ENCODE results near the gene MAP6.

- TF ChIP-seq FOXM1 (IDR thresholded peaks at IDR 0.05; ENCODE audit: low read depth, low read length): no peak
- no peak for TF ChIP-seq FOS (IDR thresholded peaks at IDR 0.05; ENCODE audit: borderline replicate concordance, extremely low read depth, insufficient read length)
- no peak for TF ChIP-seq ZBTB11 (CRISPR knock-in tag; IDR thresholded peaks at IDR 0.05)
- no peak for TF ChIP-seq CTCF (IDR thresholded peaks at IDR 0.05 in 2 of 3, conservative IDR thresholded peaks at IDR 0.05 in 1 of 3; ENCODE audit: control insufficient read depth in 2 of 3, extremely low read depth in 1 of 3, insufficient read depth in 1 of 3, low read depth in 3 of 3, low read length in 3 of 3)
- no peak for TF ChIP-seq BRCA1 (IDR thresholded peaks at IDR 0.05; ENCODE audit: low read depth, low read length)
Observed at GRCh38 chr11:75560644-75561043, 108.2 kb downstream of the MAP6 start.

All from GM12878 (cell line).